Frontal cortex (tissue), 4 donors: ENCODE results near the gene CTSK. TPM values are rescaled to one million over a fixed set of nuclear protein-coding genes. Genes with fewer than 3 reads are reported as not detected.
"Not testable (repeated sequence)": the region's sequence is repeated elsewhere in the genome, so short reads cannot be mapped to it uniquely, and the experiment has no call there.

Experiments used
- DNase-seq, 2 donors: peaks; one replicate each; pipeline ENCODE4 v3.0.0; 2012; ENCODE audit warnings: low spot score in 2 of 2
- FAIRE-seq: peaks from 2 replicates; lab custom pipeline; 2012; peaks lifted over from hg19 to GRCh38; lab: Jason Lieb, UNC
- total RNA-seq: library from RNA; depleted of rRNA; stranded (reverse); fragments of >200 nt; gene quantifications from one replicate; pipeline ENCODE4 v1.2.3, GENCODE V29; 2014
- donor health status: control.
- donor health status: control.
- donor health status: control.

CTSK gene
- total RNA-seq, 1 donor from 2014 or later = 6.9 TPM

- DNase-seq = no peak
- FAIRE-seq = no peak
Observed at GRCh38 chr1:150808846-150809245, 786 bp upstream of the CTSK start.

- FAIRE-seq (no peak), DNase-seq (no peak)
Observed at GRCh38 chr1:150807249-150808023, 624 bp downstream of the CTSK start.

- no peak for DNase-seq
- no peak for FAIRE-seq
Observed at GRCh38 chr1:150805899-150806298, 2.2 kb downstream of the CTSK start.

GRCh38 chr1:150804671-150805070 lies 3.4 kb downstream of the CTSK start:
- no peak for DNase-seq
- FAIRE-seq = no peak

GRCh38 chr1:150799089-150799488 lies 9.0 kb downstream of the CTSK start:
- no peak for FAIRE-seq
- DNase-seq = no peak

GRCh38 chr1:150798525-150798924 lies 9.5 kb downstream of the CTSK start:
- FAIRE-seq = no peak

GRCh38 chr1:150796374-150796773 lies 11.7 kb downstream of the CTSK start:
- FAIRE-seq = no peak

More at GRCh38 chr1:150798525-150798924, 9.5 kb downstream of the CTSK start:
- DNase-seq = no peak

GRCh38 chr1:150793778-150794177 lies 14.3 kb downstream of the CTSK start:
- not testable (repeated sequence) for FAIRE-seq, DNase-seq

More at GRCh38 chr1:150796374-150796773, 11.7 kb downstream of the CTSK start:
- no peak for DNase-seq

- DNase-seq = no peak
- FAIRE-seq = no peak
Observed at GRCh38 chr1:150793221-150793620, 14.8 kb downstream of the CTSK start.

- DNase-seq (no peak), FAIRE-seq (no peak)
Observed at GRCh38 chr1:150791585-150791984, 16.5 kb downstream of the CTSK start.

GRCh38 chr1:150789396-150789795 lies 18.7 kb downstream of the CTSK start:
- DNase-seq = no peak
- FAIRE-seq = no peak

GRCh38 chr1:150788946-150789345 lies 19.1 kb downstream of the CTSK start:
- DNase-seq (no peak), FAIRE-seq (no peak)

GRCh38 chr1:150787455-150787854 lies 20.6 kb downstream of the CTSK start:
- FAIRE-seq (no peak), DNase-seq (no peak)

- FAIRE-seq (no peak), DNase-seq (no peak)
Observed at GRCh38 chr1:150780510-150780909, 27.6 kb downstream of the CTSK start.

GRCh38 chr1:150778409-150778808 lies 29.7 kb downstream of the CTSK start:
- DNase-seq (no peak), FAIRE-seq (no peak)

- FAIRE-seq (no peak), DNase-seq (no peak)
Observed at GRCh38 chr1:150777544-150777943, 30.5 kb downstream of the CTSK start.

- not testable (repeated sequence) for DNase-seq, FAIRE-seq
Observed at GRCh38 chr1:150775931-150776505, 32.0 kb downstream of the CTSK start.

GRCh38 chr1:150775276-150775675 lies 32.8 kb downstream of the CTSK start:
- FAIRE-seq = no peak

GRCh38 chr1:150772326-150772725 lies 35.7 kb downstream of the CTSK start:
- no peak for FAIRE-seq
- no peak for DNase-seq

More at GRCh38 chr1:150775276-150775675, 32.8 kb downstream of the CTSK start:
- no peak for DNase-seq

GRCh38 chr1:150767704-150768103 lies 40.4 kb downstream of the CTSK start:
- not testable (repeated sequence) for DNase-seq, FAIRE-seq

GRCh38 chr1:150765977-150766301 lies 42.1 kb downstream of the CTSK start:
- not testable (repeated sequence) for FAIRE-seq, DNase-seq
